ENCODE data around the gene SRRM5. TPM values are rescaled to one million over a fixed set of nuclear protein-coding genes. Genes with fewer than 3 reads are reported as not detected.
"Not testable (repeated sequence)": the region's sequence is repeated elsewhere in the genome, so short reads cannot be mapped to it uniquely, and the experiment has no call there.

SRRM5 gene
- total RNA-seq, 2 experiments from 2014 or later: 0.08 to 0.40 TPM

DNA sequence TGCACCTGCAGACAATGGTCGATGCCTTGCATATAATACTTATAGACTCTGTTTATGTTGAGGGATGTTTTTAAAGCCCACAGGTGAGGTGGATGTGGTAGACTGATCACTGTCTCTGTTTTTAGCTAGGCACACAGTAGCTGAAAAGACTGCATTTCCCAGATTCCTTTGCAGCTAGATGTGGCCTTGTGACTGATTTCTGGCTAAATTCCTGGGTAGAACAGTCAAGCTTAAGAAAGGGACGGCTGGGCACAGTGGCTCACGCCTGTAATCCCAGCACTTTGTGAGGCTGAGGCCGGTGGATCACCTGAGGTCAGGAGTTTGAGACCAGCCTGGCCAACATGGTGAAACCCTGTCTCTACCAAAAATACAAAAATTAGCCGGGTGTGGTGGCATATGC lies 11.6 kb upstream of the SRRM5 start:
- CTCF ChIA-PET, POLR2A ChIA-PET: not testable (repeated sequence)

DNA sequence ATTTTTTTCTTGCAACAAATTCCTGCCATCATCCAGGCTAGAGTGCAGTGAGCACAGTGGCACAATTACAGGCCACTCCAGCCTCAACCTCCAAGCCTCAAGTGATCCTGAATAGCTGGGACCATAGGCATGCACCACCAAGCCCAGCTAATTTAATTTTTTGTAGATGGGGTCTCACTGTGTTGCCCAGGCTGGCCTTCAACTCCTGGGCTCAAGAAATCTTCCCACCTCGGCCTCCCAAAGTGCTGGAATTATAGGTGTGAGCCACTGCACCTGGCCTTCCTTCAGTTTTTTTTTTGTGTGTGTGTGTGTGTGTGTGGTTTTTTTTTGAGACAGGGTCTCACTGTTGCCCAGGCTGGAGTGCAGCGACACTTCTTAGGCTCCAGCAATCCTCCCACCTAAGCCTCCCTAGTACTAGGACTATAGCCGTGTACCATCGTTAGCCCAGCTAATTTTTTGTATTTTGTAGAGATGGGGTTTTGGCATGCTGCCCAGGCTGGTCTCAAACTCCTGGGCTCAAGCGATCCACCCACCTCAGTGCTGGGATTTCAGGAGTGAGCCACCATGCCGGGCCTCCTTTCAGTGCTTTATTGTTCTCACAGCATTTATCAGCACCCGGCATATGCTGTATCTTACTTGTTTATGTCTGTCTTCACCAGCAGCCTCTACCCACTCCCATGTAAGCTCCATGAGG lies 5.9 kb upstream of the SRRM5 start:
- CTCF ChIA-PET: interaction anchor here (0.6 to 0.9 kb wide), 3 partner anchors 12 to 78 kb away, joined by 3 to 5 read pairs (median 4); no protein-coding TSS in a partner anchor
- POLR2A ChIA-PET: no interaction called here

DNA sequence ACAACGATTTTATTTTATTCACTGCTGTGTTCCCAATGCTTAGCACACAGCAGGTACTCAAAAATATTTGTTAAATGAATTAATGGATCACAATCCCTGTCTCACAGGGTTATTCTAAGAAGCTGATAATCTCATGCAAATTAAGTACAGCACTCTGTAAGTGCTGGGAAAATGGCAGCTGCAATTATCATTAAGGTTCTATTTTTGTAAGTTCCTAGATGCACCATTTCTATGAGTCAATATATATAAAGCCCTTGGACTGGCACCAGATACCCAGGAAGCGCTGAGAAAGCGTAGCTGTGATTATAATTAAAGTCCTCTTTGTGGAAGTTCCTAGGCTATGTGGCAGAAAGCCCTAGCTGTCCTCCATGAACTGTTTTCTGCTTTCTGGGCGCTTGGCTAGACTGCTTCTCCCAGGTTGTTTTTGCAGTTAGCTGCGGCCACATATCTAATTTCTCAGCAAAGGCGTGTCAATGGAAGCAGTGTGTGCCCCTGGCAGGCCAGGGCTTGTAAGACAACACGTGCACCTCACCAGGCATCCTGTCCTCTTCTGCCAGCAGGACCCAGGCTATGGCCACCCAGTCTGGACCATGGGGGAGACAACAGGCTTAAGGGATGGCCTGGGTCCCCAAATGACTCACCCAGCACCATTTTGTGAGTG lies 5.2 kb upstream of the SRRM5 start:
- ChIA-PET CTCF (interaction anchor here (0.9 kb wide), 1 partner anchor 26 kb away, joined by 4 read pairs; no protein-coding TSS in a partner anchor), POLR2A (no interaction called here)

DNA sequence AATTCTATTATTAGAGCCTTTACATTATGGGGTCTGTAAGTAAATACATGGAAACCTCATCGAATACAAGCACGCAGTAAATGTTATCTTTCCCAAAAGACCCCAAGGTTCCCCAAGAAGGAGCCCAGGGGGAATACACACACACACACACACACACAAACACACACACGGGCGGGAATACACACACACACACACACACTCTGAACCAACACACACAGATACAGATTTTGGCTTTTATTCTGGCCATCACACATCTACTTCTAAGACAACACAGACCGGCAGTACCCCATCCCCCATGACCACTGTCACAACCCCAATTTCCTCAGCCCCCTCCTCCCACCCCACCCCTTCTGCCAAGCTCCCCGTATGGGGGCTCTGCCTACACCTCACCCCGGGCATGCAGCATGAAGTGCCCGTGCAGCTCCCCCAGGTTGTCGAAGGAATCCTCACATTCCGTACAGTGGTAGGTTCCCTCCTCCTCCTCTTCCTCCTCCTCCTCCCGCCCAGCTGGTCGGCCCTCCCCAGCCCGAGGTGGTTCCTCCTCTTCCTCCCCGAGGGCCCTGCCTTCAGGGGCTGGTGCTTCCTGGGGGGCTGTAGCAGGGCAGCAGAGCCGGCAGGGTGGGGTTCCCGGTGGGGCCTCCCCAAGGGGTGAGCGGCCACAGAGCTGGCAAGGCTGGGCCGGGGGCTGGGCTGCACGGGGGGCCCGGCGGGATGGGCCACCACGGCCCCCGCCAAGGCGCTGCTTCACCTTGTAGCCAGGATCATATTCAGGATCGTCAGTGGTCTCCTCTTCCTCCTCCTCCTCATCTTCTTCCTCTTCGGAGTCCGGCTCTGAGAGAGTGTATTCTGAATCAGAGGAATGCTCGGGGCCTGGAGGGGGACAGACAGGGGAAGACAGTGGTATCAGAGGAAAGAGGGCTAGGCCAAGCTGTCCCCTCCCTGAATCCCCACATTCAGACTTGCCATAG lies 4.4 kb upstream of the SRRM5 start:
- POLR2A ChIA-PET: interaction anchor here (0.5 to 0.6 kb wide), 2 partner anchors 60 to 115 kb away, joined by 3 to 6 read pairs; no protein-coding TSS in a partner anchor
- CTCF ChIA-PET: no interaction called here

DNA sequence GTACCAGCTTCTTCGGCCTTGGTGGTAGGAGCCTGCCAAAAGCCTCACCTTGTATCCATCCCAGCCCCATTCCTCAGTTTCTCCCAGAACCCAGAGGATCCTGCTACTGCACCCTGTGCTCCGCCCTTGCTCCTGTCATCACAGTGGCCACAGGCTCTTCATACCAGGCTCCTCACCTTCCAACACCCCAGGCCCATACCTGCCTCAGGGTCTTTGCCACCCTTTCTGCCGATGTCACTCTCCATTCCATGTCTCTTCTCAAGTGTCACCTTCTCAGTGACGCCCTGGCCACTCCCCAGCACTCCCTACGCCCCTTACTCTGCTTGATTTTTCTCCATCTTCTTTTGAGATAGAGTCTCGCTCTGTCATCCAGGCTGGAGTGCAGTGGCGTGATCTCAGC lies 2.0 kb upstream of the SRRM5 start:
- ChIA-PET POLR2A (no interaction called here), CTCF (interaction anchor here (1.2 kb wide), 2 partner anchors 14 to 142 kb away, joined by 3 read pairs; partner anchors contain the start of gene IRGQ)

DNA sequence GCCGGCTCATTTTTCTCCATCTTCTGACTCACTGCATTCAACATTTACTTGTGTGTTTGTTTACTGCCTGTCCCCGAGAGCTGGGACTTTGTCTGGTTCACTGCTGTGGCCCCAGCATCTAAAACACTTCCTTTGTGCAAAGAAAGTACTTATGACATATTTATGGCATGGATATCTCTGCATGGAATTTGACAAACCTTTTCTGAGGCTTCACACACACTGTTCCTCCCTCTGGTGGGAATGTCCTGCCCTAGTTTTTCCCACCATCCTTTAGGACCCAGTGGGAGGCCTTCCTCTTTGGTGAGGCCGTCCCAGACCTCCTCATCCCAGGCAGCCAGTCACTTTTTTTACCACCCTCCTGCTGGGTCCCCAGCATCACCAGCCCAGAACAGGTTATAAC lies 1.4 kb upstream of the SRRM5 start:
- ChIA-PET CTCF (no interaction called here), POLR2A (no interaction called here)

DNA sequence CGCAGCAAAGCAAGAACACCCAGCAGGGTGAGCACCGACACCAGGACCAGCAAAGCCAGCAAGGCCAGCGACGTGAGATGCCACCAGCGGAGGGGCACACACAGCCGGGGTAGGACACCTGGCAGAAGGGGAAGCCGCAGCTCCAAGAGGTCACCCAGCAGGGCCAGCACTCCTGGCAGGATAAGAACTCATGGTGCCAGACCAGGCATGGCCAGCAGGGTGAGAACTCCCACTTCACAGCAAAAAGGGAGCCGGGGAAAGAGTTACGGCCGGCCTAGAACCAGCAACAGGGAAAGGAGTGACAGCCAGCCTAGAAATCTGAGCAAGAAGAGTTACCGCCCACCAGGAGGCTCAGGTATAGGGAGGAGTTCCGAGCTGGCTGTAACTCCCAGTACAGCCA lies 486 bp downstream of the SRRM5 start:
- POLR2A ChIA-PET: no interaction called here
- CTCF ChIA-PET: no interaction called here

DNA sequence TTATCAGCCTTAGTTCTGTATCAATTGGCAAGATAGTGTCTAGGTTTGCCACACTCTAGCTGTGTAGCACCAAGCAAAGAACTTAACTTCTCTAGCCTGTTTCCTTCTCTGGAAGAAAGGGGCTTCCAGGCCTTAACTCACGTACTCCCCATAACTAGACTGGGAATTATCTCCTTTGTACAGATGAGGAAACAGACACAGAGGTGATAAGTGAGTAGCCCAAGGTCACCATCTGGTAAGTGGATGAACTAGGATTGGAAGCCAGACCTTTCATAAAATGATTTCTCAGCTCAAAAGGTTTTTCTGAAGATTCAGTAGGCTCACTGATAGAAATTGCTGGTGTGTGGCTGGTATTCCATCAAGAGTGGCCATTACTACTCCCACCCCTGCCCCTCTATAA lies 4.4 kb downstream of the SRRM5 start:
- CTCF ChIA-PET: no interaction called here
- POLR2A ChIA-PET: interaction anchor here (0.5 kb wide), 1 partner anchor 168 kb away, joined by 3 read pairs; no protein-coding TSS in a partner anchor

DNA sequence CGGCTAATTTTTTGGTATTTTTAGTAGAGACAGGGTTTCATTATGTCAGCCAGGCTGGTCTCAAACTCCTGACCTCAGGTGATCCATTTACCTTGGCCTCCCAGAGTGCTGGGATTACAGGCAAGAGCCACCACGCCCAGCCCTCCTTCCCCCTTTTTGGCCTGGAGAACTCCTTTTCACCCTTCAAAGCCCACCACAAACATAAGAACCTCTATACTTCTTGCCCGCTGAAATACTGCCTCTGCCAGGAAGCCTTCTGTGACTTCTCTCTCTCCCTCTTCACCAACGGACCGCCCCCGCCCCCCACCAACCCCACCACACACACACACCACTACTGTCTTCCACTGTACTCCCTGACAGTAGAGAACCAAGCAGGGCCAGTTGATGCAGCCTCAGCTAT lies 5.1 kb downstream of the SRRM5 start:
- CTCF ChIA-PET: interaction anchor here (0.8 kb wide), 1 partner anchor 23 kb away, joined by 4 read pairs; no protein-coding TSS in a partner anchor
- POLR2A ChIA-PET: no interaction called here

DNA sequence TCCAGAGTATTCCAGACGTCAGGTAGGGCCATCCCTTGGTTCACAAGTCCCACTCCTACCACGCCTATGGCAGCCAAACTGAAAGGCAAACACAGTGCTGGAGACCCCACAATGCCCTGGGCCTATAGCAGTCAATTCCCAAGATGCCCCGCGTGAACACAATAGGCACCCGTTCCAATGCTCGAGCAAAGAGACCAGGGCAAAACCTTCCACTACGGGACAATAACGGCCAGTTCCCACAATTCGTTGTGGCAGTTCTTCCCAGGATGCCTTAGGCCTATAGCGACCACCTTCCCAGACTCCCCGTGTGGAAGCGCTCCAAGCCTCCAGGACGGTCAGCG lies 7.0 kb downstream of the SRRM5 start:
- ChIA-PET POLR2A (no interaction called here), CTCF (interaction anchor here (0.7 kb wide), 1 partner anchor 148 kb away, joined by 3 read pairs; no protein-coding TSS in a partner anchor)

DNA sequence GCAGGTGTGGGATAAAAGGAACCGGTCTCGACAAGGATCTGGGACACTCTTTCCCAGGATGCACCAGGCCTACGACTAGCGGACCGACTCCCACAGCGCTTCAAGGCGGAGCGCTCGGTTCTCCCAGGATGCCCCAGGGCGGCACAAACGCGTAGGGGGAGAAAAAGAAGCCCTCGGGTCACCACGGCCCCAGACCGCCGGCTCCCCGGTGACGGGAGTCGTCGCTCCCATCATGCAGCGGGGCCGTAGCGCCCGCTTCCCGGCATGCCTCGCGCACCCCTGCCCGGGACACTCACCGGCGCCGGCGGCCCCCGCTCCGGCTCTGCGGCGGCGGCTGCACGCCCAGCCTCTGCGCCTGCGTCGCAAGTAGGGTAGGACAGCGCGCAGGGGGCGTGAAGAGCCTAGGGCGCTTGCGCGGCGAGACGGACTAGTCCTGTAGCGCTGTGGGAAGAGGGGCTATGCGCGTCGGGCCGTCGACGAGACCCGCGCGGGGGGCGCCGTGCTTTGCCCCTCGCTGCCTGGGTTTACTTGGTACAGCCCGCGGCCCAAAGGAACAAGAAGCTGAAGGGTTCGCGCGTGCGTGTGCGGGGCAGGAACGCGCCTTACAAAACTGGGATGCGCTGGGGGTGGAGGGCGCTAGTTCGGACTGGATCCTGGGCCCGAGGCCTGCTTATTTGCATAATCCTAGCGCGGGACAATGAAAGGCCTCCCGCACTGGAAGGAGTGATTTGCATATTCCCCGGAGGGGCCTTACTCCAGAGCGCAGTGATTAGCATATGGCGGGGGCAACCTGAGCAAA lies 7.6 kb downstream of the SRRM5 start, which contains the start of gene ZNF428:
TSS of gene ZNF428 (minus strand) at position 368 of the 799 bp plus-strand sequence. CDS start 5,325 bp downstream, outside the sequence.
- CTCF ChIA-PET: no interaction called here
- POLR2A ChIA-PET: interaction anchor here (1.4 kb wide), 1 partner anchor 23 kb away, joined by 6 read pairs; the partner anchor contains the start of genes IRGQ and ZNF576

DNA sequence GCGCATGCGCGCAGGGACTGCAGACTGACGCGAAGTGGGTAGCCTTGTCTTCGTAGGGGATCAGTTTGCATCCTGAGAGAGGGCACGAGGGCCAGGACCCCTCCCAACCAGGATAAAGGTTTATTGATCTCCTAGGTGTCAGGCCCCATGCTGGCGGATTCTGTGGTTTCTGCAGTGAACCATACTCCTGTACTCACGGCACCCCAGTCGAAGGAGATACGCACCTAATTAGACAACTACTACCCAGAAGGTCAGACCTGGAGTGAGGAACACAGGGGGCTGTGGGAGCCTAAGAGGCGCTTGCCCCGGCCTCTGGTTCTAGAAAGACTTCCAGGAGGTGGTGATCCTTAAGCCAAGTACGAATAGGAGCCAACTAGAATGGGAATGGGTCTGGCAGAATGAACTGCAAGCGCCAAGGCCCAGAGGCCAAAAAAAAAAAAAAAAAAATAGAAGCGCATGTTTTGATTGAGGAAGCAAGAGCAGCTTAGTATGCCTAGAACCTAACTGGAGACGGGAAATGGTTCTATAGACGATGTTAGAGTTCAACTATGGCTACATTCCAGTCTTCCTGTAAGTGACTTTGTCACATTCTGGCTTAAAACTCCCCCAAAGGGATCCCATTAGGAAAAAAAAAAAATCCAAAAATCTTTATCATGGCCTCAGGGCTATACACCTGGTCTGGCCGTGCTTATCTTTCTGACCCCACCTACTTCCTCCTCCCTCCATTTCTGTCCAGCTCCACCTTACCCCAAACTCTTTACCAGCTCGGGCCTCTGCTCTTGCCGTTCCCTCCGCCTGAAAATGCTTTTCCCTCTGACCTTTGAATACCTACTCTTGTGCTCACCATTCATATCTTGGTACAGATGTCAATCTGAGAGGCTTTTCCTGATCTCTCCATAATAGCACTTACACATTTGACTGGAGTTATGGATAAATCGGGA lies 8.4 kb downstream of the SRRM5 start:
- ChIA-PET POLR2A (interaction anchor here (0.6 to 1.4 kb wide), 2 partner anchors 24 to 117 kb away, joined by 3 to 6 read pairs; partner anchors contain the start of genes IRGQ and ZNF576), CTCF (no interaction called here)

DNA sequence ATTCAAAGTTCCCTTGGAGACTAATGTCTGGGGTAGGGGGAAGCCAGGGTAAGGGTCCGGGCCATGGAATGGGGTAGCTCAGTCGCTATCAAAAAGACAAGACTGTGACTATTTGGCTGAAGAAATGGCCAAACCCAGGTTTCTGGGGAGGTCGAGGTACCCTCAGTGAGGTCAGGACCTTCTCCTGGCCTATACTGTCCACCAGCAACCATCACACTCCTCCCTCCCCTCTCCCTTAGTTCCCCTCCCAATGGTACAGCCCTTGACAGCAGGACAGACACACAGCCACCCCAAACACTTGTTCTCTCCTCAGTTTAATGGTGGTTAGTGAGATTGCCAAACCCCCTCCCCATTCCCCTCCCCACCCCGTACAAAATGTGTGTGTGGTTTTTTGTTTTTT lies 10.2 kb downstream of the SRRM5 start:
- POLR2A ChIA-PET: no interaction called here
- CTCF ChIA-PET: interaction anchor here (1.0 kb wide), 1 partner anchor 27 kb away, joined by 3 read pairs; no protein-coding TSS in a partner anchor

DNA sequence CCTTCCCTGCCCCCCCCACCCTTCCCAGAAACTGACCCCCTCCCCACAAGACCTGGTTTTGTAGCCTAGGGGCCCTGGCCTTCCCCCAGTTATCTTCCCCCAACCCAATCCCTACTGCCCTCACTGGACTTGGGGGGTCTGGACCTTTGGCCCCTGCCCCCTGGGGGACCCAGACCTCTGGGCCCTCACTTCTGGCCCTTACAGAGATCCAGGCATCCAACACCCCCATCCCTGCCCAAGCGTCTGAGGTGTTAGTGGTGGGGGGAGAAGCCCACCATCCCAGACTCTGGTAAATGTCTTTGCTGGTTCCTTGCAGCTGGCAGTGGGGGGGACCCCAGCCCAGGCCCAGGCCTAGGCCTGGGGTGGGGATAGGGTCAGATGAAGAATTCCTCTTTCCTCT lies 11.1 kb downstream of the SRRM5 start:
- ChIA-PET CTCF (no interaction called here), POLR2A (no interaction called here)

DNA sequence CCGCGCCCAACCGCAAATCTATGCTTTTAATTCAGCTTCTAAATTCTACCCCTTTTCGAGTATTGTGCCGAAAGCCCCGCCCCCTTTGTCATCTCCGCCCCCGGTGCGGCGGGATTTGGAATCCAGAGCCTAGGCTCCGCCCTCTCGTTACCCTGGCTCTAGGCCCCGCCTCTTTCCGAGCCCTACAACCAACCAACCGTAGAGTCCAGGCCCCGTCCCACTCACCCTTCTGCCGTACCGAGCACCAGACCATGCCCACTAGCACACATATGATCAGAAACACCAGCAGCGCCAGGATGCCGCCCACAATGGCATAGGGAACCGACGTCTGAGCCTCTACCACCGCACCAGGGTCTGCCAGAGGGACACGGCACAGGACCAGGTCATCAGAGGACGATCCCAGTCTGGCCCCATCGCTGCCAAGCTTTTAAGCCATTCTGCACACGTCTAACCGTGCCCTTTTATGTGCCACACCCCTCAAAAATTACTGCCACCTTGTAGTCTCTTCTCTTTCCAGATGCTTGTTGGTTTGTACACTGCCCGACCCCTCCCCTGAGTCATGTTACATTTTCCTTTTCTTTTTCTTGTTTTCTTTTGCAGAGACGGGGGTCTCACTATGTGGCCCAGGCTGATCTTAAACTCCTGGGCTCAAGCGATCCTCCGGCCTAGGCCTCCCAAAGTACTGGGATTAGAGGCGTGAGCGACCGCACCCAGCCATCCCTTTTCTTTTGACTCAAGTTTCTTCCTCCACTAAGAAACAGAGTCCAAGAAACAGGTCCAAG lies 12.2 kb downstream of the SRRM5 start:
- ChIA-PET CTCF (no interaction called here), POLR2A (no interaction called here)

DNA sequence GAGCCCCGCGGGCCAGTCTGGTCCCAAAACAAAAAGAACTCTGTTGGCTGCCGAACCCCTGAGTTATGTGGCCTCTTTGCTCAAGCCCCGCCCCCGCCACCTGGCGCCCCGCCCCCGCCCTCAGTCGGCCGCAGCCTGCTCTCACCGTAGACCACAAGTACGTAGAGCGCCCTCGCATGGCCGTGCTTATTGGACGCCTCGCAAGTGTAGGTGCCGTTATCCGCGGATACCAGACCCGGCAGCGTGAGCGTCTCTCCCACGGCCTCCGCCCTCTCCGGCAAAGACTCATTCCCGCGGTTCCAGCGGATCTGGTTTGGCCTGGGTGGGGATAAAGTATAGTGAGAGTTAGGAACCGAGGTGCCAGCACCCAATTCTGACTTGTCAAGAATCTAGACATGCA lies 13.0 kb downstream of the SRRM5 start:
- ChIA-PET CTCF (no interaction called here), POLR2A (no interaction called here)

DNA sequence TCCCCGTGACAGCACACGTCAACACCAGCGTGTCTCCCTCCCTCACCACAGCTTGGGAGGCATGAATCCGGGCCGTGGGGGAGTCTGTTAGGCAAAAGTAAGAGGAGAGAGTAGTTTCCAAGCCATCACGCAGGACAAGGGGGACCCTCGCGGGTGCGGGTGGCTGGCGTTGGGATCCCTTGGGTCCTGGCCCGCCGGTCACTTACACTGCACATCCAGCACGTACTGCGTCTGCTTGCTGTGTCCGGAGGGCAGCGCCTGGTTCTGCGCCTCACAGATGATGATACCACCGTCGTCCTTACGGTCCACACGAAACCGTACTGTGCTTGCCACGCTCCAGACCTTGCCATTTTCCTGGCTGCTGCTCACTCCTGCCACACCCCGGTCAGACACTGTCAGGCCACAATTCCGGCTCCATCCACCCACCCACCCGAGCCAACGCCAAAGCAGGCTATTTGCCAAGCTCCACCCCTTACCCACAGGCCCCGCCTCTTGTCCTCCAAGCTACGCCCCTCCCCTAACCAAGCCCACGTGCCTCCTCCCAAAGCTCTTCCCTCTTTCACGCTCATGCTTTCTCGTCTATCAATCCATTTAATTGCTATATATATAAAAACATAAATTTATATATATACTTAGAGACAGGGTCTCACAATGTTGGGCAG lies 14.2 kb downstream of the SRRM5 start:
- CTCF ChIA-PET: no interaction called here
- POLR2A ChIA-PET: no interaction called here
